HepG2 (cell line): ENCODE results near the gene HSCB. TPM values are rescaled to one million over a fixed set of nuclear protein-coding genes. Genes with fewer than 3 reads are reported as not detected.

Source experiments
- ASH2L ChIP-seq: fragments of 300-600, 200-600 bp; sonication (generic); IDR thresholded peaks from 2 replicates; pipeline ENCODE4 v1.7.0; 2017; ENCODE audit warnings: low read depth, mild to moderate bottlenecking, moderate library complexity, mixed read lengths, low read length; ENCODE audit not compliant: insufficient read length
- DR1 ChIP-seq: sonication (generic); formaldehyde crosslinking; IDR thresholded peaks from 2 replicates; pipeline ENCODE4 v1.8.0; 2021; ENCODE audit warnings: mild to moderate bottlenecking, missing genetic modification reagents, inconsistent platforms
- GATA4 ChIP-seq: sonication (generic); IDR thresholded peaks from 2 replicates; pipeline ENCODE4 v1.6.1; 2016; ENCODE audit warnings: antibody characterized with exemption, low read depth, borderline replicate concordance
- KDM4B ChIP-seq: sonication (generic); formaldehyde crosslinking; IDR thresholded peaks from 2 replicates; pipeline ENCODE4 v1.4.0; 2020; ENCODE audit warnings: missing genetic modification reagents
- KDM5B ChIP-seq: sonication (generic); formaldehyde crosslinking; IDR thresholded peaks from 2 replicates; pipeline ENCODE4 v1.4.0; 2020; ENCODE audit warnings: missing genetic modification reagents, mild to moderate bottlenecking, borderline replicate concordance
- POLR2AphosphoS5 ChIP-seq: IDR thresholded peaks from 2 replicates; pipeline ENCODE4 v1.6.1; 2012; ENCODE audit warnings: low read depth, low read length
- RAD21 ChIP-seq: fragments of 450-650 bp; formaldehyde crosslinking; IDR thresholded peaks from 2 replicates; pipeline ENCODE4 v1.5.0; 2020; ENCODE audit warnings: mild to moderate bottlenecking
- ZEB1 ChIP-seq: IDR thresholded peaks from 2 replicates; pipeline ENCODE4 v1.6.1; 2012; ENCODE audit warnings: mild to moderate bottlenecking, low read depth, inconsistent platforms; ENCODE audit not compliant: insufficient replicate concordance
- ZNF235 ChIP-seq: sonication (generic); formaldehyde crosslinking; IDR thresholded peaks from 2 replicates; pipeline ENCODE4 v1.8.1; 2023; ENCODE audit warnings: mild to moderate bottlenecking, missing genetic modification reagents, borderline replicate concordance
- ZNF292 ChIP-seq: sonication (generic); formaldehyde crosslinking; IDR thresholded peaks from 2 replicates; pipeline ENCODE4 v1.8.1; 2022; ENCODE audit warnings: mild to moderate bottlenecking, low read depth, missing genetic modification reagents, borderline replicate concordance
- ZNF343 ChIP-seq: sonication (generic); formaldehyde crosslinking; IDR thresholded peaks from 2 replicates; pipeline ENCODE4 v1.4.0; 2020; ENCODE audit warnings: mild to moderate bottlenecking, missing genetic modification reagents
- ZNF503 ChIP-seq: sonication (generic); formaldehyde crosslinking; IDR thresholded peaks from 2 replicates; pipeline ENCODE4 v1.4.0; 2020; ENCODE audit warnings: missing genetic modification reagents
- ZNF510 ChIP-seq: sonication (generic); formaldehyde crosslinking; IDR thresholded peaks from 2 replicates; pipeline ENCODE4 v1.4.0; 2020; ENCODE audit warnings: low read depth, mild to moderate bottlenecking, missing genetic modification reagents
- polyA plus RNA-seq, 8 experiments: library from polyadenylated mRNA; depleted of rRNA in 3 of 8; stranded (reverse) in 7 of 8; unstranded in 1 of 8; fragments of >200 nt; fragmentation: Illumina TruSeq in 4 of 8; extraction: Trizol in 4 of 8; gene quantifications; 2 replicates each; pipeline versions ENCODE4 v1.2.1 to v1.2.3, GENCODE V29; 2011 to 2016; ENCODE audit warnings: low read depth in 4 of 8, missing spikeins in 1 of 8, mixed read lengths in 1 of 8; ENCODE audit not compliant: insufficient read depth in 1 of 8
- total RNA-seq, 5 experiments: library from RNA; depleted of rRNA; stranded (reverse); fragments of >200 nt; fragmentation: Illumina TruSeq; extraction: Trizol; gene quantifications; 2 replicates each; pipeline ENCODE4 v1.2.3, GENCODE V29; 2016; ENCODE audit warnings: low read depth in 1 of 5
- TF ChIP-seq, protein P1 (sequence below): sonication (generic); formaldehyde crosslinking; IDR thresholded peaks from 2 replicates; pipeline ENCODE4 v1.8.1; 2023; ENCODE audit warnings: missing genetic modification reagents, mild to moderate bottlenecking, borderline replicate concordance
- TF ChIP-seq, protein P2 (sequence below): sonication (generic); formaldehyde crosslinking; IDR thresholded peaks from 2 replicates; pipeline ENCODE4 v1.9.0; 2021; ENCODE audit warnings: missing genetic modification reagents, borderline replicate concordance
- TF ChIP-seq, protein P3 (sequence below): sonication (generic); formaldehyde crosslinking; IDR thresholded peaks from 2 replicates; pipeline ENCODE4 v1.4.0; 2020; ENCODE audit warnings: mild to moderate bottlenecking, missing genetic modification reagents, borderline replicate concordance
- TF ChIP-seq, protein P4 (sequence below): sonication (generic); formaldehyde crosslinking; IDR thresholded peaks from 2 replicates; pipeline ENCODE4 v1.4.0; 2020; ENCODE audit warnings: mild to moderate bottlenecking, missing genetic modification reagents

Gene HSCB
- total and polyA plus RNA-seq, 2 of the 13 experiments (the other 11 are each of a cell fraction or from before 2014, with no cell fraction given) = 15.4 to 20.9 TPM

DNA sequence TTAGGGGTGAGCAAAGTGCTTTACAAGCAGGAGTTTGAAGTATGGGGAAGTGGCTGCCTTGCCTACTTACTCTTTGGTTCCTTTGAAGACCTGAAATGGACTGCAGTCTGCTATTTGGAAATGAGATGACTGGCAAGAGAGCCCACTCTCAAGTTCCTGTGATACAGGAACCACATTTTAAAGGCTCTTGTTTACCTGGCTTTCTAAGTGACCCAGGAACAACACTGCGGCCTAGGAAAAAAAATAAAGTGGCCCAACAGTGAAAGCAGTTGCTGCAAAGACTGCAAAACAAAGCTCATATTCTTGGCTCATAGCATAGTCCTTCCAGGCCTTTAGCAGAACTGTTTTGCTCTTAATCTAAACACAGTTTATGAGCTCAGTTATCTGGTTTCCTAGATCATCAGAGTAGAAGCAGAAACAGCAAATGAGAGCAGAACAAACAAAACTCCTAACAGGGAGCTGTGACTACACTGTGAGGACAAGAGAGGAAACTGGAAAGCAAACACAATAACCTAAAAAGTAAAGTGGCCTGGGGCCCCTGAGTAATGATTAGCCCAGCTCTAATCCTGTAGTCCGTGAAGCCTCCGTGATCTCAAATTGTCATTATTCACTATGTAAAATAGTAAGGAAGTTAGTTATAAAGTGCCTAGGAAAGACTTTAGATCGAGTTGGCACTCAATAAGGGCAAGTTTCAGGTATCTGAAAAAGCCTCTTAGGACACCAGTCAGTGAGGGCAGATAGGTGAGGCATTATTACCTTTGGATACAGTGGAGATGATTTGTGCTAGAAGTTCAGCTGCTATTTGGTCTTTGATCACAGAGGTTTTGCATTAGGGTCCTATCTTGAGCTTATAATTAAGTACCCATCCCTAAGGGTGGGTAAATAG is 42.2 kb downstream of the HSCB start (continued):
- TF ChIP-seq, protein P1, sequence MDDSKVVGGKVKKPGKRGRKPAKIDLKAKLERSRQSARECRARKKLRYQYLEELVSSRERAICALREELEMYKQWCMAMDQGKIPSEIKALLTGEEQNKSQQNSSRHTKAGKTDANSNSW (CRISPR knock-in tag) = no peak
- TF ChIP-seq, protein P2, sequence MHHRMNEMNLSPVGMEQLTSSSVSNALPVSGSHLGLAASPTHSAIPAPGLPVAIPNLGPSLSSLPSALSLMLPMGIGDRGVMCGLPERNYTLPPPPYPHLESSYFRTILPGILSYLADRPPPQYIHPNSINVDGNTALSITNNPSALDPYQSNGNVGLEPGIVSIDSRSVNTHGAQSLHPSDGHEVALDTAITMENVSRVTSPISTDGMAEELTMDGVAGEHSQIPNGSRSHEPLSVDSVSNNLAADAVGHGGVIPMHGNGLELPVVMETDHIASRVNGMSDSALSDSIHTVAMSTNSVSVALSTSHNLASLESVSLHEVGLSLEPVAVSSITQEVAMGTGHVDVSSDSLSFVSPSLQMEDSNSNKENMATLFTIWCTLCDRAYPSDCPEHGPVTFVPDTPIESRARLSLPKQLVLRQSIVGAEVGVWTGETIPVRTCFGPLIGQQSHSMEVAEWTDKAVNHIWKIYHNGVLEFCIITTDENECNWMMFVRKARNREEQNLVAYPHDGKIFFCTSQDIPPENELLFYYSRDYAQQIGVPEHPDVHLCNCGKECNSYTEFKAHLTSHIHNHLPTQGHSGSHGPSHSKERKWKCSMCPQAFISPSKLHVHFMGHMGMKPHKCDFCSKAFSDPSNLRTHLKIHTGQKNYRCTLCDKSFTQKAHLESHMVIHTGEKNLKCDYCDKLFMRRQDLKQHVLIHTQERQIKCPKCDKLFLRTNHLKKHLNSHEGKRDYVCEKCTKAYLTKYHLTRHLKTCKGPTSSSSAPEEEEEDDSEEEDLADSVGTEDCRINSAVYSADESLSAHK (CRISPR knock-in tag) = no peak
- TF ChIP-seq ZNF292 (CRISPR knock-in tag) = peak; percentile 54; the same call in 1 of the 2 replicates
- no peak for TF ChIP-seq DR1
- peak; percentile 62; the same call in 1 of the 2 replicates for TF ChIP-seq GATA4
- TF ChIP-seq ZNF235 (CRISPR knock-in tag) = no peak
- TF ChIP-seq ZNF343 (CRISPR knock-in tag) = no peak
- no peak; the same call in 1 of the 2 replicates for TF ChIP-seq POLR2AphosphoS5
- no peak for TF ChIP-seq RAD21 (CRISPR knock-in tag)
- TF ChIP-seq ZEB1 = peak; percentile 21
- peak; percentile 42; the same call in 1 of the 2 replicates for TF ChIP-seq ZNF503
- TF ChIP-seq, protein P3, sequence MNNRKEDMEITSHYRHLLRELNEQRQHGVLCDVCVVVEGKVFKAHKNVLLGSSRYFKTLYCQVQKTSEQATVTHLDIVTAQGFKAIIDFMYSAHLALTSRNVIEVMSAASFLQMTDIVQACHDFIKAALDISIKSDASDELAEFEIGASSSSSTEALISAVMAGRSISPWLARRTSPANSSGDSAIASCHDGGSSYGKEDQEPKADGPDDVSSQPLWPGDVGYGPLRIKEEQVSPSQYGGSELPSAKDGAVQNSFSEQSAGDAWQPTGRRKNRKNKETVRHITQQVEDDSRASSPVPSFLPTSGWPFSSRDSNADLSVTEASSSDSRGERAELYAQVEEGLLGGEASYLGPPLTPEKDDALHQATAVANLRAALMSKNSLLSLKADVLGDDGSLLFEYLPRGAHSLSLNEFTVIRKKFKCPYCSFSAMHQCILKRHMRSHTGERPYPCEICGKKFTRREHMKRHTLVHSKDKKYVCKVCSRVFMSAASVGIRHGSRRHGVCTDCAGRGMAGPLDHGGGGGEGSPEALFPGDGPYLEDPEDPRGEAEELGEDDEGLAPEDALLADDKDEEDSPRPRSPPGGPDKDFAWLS = no peak
- TF ChIP-seq ZNF510 (CRISPR knock-in tag) = no peak
- no peak for TF ChIP-seq KDM4B (CRISPR knock-in tag)
- TF ChIP-seq, protein P4, sequence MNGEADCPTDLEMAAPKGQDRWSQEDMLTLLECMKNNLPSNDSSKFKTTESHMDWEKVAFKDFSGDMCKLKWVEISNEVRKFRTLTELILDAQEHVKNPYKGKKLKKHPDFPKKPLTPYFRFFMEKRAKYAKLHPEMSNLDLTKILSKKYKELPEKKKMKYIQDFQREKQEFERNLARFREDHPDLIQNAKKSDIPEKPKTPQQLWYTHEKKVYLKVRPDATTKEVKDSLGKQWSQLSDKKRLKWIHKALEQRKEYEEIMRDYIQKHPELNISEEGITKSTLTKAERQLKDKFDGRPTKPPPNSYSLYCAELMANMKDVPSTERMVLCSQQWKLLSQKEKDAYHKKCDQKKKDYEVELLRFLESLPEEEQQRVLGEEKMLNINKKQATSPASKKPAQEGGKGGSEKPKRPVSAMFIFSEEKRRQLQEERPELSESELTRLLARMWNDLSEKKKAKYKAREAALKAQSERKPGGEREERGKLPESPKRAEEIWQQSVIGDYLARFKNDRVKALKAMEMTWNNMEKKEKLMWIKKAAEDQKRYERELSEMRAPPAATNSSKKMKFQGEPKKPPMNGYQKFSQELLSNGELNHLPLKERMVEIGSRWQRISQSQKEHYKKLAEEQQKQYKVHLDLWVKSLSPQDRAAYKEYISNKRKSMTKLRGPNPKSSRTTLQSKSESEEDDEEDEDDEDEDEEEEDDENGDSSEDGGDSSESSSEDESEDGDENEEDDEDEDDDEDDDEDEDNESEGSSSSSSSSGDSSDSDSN (CRISPR knock-in tag) = no peak
- TF ChIP-seq KDM5B (CRISPR knock-in tag) = no peak
- TF ChIP-seq ASH2L = peak; percentile 91
